Endothelial cell of umbilical vein (primary cell): ENCODE results near the gene BCL2. TPM values are rescaled to one million over a fixed set of nuclear protein-coding genes. Genes with fewer than 3 reads are reported as not detected.

ENCODE experiments used
- BruUV-seq: library from RNA; stranded (reverse); fragments of 400-500 nt; replicated peaks from 2 replicates; lab custom pipeline; 2021; lab: Mats Ljungman, UMichigan
- CTCF ChIA-PET: fragments of 300-600, 350-600 bp; sonication (Branson Sonifier 250); formaldehyde crosslinking; loops from one replicate; lab custom pipeline; 2021; ENCODE audit warnings: antibody characterized with exemption, inconsistent platforms; lab: Charles Lee
- POLR2A ChIA-PET: fragments of 300-600, 350-600 bp; sonication (Branson Sonifier 250); formaldehyde crosslinking; loops from one replicate; lab custom pipeline; 2021; ENCODE audit warnings: antibody characterized with exemption, inconsistent platforms; lab: Charles Lee
- DNase-seq: peaks from one replicate; pipeline ENCODE4 v3.0.0-alpha.2; 2011; ENCODE audit warnings: low read depth, low spot score
- FAIRE-seq: peaks from 2 replicates; lab custom pipeline; 2011; peaks lifted over from hg19 to GRCh38; lab: Jason Lieb, UNC
- H2AFZ ChIP-seq: 2 replicates; pipeline ENCODE4 v1.6.0; 2012; ENCODE audit warnings: low read depth, low read length, control low read depth, inconsistent platforms
- H3K27ac ChIP-seq: 2 replicates; pipeline ENCODE4 v1.5.1; 2011; ENCODE audit warnings: low read depth, mild to moderate bottlenecking, control low read depth, low read length, moderate library complexity; ENCODE audit not compliant: insufficient read depth
- H3K27me3 ChIP-seq, 2 experiments: 2 replicates each; pipeline versions ENCODE4 v1.6.0 to v1.6.1; 2011; ENCODE audit warnings: low read length in 2 of 2, mixed read lengths in 1 of 2; ENCODE audit not compliant: control insufficient read depth in 2 of 2, insufficient read depth in 2 of 2
- H3K36me3 ChIP-seq, 2 experiments: 2 replicates in 1 of 2; 3 replicates in 1 of 2; pipeline ENCODE4 v1.5.1; 2011; ENCODE audit warnings: low read length in 2 of 2, mild to moderate bottlenecking in 1 of 2, moderate library complexity in 1 of 2; ENCODE audit not compliant: control insufficient read depth in 2 of 2, insufficient read depth in 2 of 2; ENCODE audit errors: extremely low read depth in 1 of 2
- H3K4me1 ChIP-seq: 3 replicates; pipeline ENCODE4 v1.5.1; 2011; ENCODE audit warnings: mild to moderate bottlenecking, low read length; ENCODE audit not compliant: control insufficient read depth, insufficient read depth; ENCODE audit errors: extremely low read depth
- H3K4me2 ChIP-seq: 2 replicates; pipeline ENCODE4 v1.6.1; 2011; ENCODE audit warnings: low read length, control low read depth, mixed read lengths; ENCODE audit not compliant: insufficient read depth
- H3K4me3 ChIP-seq, 3 experiments: fragments of 200-600 bp in 1 of 3; sonication (generic), shearing (Covaris generic) in 1 of 3; replicated peaks in 1 of 3; 2 replicates each; pipeline ENCODE4 v1.5.1; 2011 to 2016; ENCODE audit warnings: control low read depth in 3 of 3, low read length in 3 of 3, mild to moderate bottlenecking in 2 of 3, inconsistent platforms in 1 of 3, low read depth in 1 of 3, moderate library complexity in 1 of 3; ENCODE audit not compliant: insufficient read depth in 1 of 3
- H3K79me2 ChIP-seq: 2 replicates; pipeline ENCODE4 v1.6.0; 2012; ENCODE audit warnings: low read length, inconsistent platforms; ENCODE audit not compliant: control insufficient read depth, insufficient read depth
- H3K9ac ChIP-seq: replicated peaks from 2 replicates; pipeline ENCODE3; 2011; ENCODE audit warnings: low read length, control low read depth; ENCODE audit not compliant: insufficient read depth; ENCODE audit errors: extremely low read depth
- H3K9me1 ChIP-seq: replicated peaks from 3 replicates; pipeline ENCODE4 v1.6.0; 2011; ENCODE audit warnings: mild to moderate bottlenecking, low read length; ENCODE audit not compliant: control insufficient read depth, insufficient read depth; ENCODE audit errors: extremely low read depth
- H3K9me3 ChIP-seq: replicated peaks from 2 replicates; pipeline ENCODE4 v1.5.1; 2012; ENCODE audit warnings: low read length, inconsistent platforms; ENCODE audit not compliant: control insufficient read depth, insufficient read depth
- H4K20me1 ChIP-seq: replicated peaks from 2 replicates; pipeline ENCODE3; 2011; ENCODE audit warnings: mild to moderate bottlenecking, low read length; ENCODE audit not compliant: control insufficient read depth, insufficient read depth; ENCODE audit errors: extremely low read depth
- CTCF ChIP-seq, 2 donors: IDR thresholded peaks; 1 replicate in 1 of 2; 2 replicates in 1 of 2; pipeline ENCODE4 v1.5.1; 2011; ENCODE audit warnings: low read length in 2 of 2, mild to moderate bottlenecking in 2 of 2, moderate library complexity in 2 of 2, control low read depth in 1 of 2, inconsistent platforms in 1 of 2, low read depth in 1 of 2; ENCODE audit not compliant: insufficient read depth in 1 of 2; ENCODE audit errors: extremely low read depth in 1 of 2
- EZH2 ChIP-seq: IDR thresholded peaks from 2 replicates; pipeline ENCODE4 v1.6.1; 2012; ENCODE audit warnings: borderline replicate concordance, low read depth, mild to moderate bottlenecking, moderate library complexity, low read length, inconsistent platforms; ENCODE audit not compliant: severe bottlenecking
- FOS ChIP-seq: IDR thresholded peaks from 2 replicates; pipeline ENCODE4 v1.6.1; 2011; ENCODE audit warnings: mild to moderate bottlenecking, low read length, moderate library complexity, borderline replicate concordance; ENCODE audit not compliant: insufficient read depth
- GATA2 ChIP-seq: IDR thresholded peaks from 2 replicates; pipeline ENCODE4 v1.7.0; 2011; ENCODE audit warnings: low read depth, mild to moderate bottlenecking, moderate library complexity, mixed read lengths, low read length; ENCODE audit not compliant: insufficient read length, insufficient read depth
- JUN ChIP-seq: IDR thresholded peaks from 2 replicates; pipeline ENCODE4 v1.6.1; 2011; ENCODE audit warnings: borderline replicate concordance, low read depth; ENCODE audit not compliant: insufficient read length, insufficient read depth
- MAX ChIP-seq: IDR thresholded peaks from 2 replicates; pipeline ENCODE4 v1.6.1; 2011; ENCODE audit not compliant: insufficient read depth, insufficient read length
- MYC ChIP-seq: IDR thresholded peaks from one replicate; pipeline ENCODE4 v1.6.1; 2011; ENCODE audit warnings: mild to moderate bottlenecking, low read depth, low read length
- POLR2A ChIP-seq: IDR thresholded peaks from 2 replicates; pipeline ENCODE4 v1.6.1; 2012; ENCODE audit warnings: low read depth, mild to moderate bottlenecking, control low read depth, low read length
- POLR2AphosphoS5 ChIP-seq: IDR thresholded peaks from 2 replicates; pipeline ENCODE4 v1.6.1; 2012; ENCODE audit warnings: low read depth, mild to moderate bottlenecking, control low read depth, low read length, moderate library complexity; ENCODE audit not compliant: insufficient read depth
- dilution Hi-C: fragments of 300-500 bp; cut with MboI; formaldehyde crosslinking; loops from one replicate; pipeline ENCODE4 v1.15.0; 2019; ENCODE audit warnings: low sequenced_read_pairs; ENCODE audit not compliant: extremely low pct_ligation_motif_present
- intact Hi-C: fragments of 100-400 bp; cut with micrococcal nuclease; formaldehyde crosslinking; loops from one replicate; pipeline ENCODE4 v1.10.0; 2022
- polyA plus RNA-seq, 4 experiments: library from polyadenylated mRNA; depleted of rRNA in 3 of 4; stranded (reverse) in 3 of 4; unstranded in 1 of 4; fragments of >200 nt; gene quantifications; 2 replicates each; pipeline versions ENCODE4 v1.2.1 to v1.2.3, GENCODE V29; 2011 to 2012; ENCODE audit warnings: missing spikeins in 1 of 4
- total RNA-seq: library from RNA; stranded (reverse); gene quantifications from 2 replicates; pipeline ENCODE4 v1.2.3, GENCODE V29; 2021

Gene BCL2
- total and polyA plus RNA-seq, 2 donors (not counting 3 experiments of a cell fraction or from before 2014, with no cell fraction given) = 0.35 to 5.0 TPM

- TF ChIP-seq GATA2 = no peak
- TF ChIP-seq POLR2AphosphoS5 = no peak
- TF ChIP-seq MAX = no peak
- no peak for TF ChIP-seq JUN
- no peak for TF ChIP-seq CTCF (IDR thresholded peaks at IDR 0.05; ENCODE audit: extremely low read depth in 1 of 2, insufficient read depth in 1 of 2, low read depth in 1 of 2, low read length in 2 of 2)
- no peak for TF ChIP-seq EZH2
- TF ChIP-seq POLR2A = no peak
- TF ChIP-seq MYC = no peak
- no peak for TF ChIP-seq FOS
- ChIA-PET CTCF (no interaction called here), POLR2A (no interaction called here)
- FAIRE-seq (no peak), DNase-seq (no peak)
- Histone ChIP-seq H3K9ac (no peak overlapping the region), H3K27me3 (no peaks in the 10 kb centered on the region), H3K27ac (no peak overlapping the region), H2AFZ (no peak overlapping the region), H3K4me1 (no peaks in the 10 kb centered on the region), H3K4me3 (no peak overlapping the region), H3K36me3 (no peaks in the 10 kb centered on the region), H3K9me3 (no peaks in the 10 kb centered on the region), H3K4me2 (no peak overlapping the region), H4K20me1 (no peaks in the 10 kb centered on the region), H3K9me1 (no peaks in the 10 kb centered on the region), H3K79me2 (no peaks in the 10 kb centered on the region)
- intact Hi-C loops (no loop called here), dilution Hi-C loops (no loop called here)
- no TSS peak for BruUV-seq
Observed at GRCh38 chr18:63198098-63198760, 121.3 kb downstream of the BCL2 start.
